Adipocyte (in vitro differentiated cells): ENCODE measurements around the gene TRIP4.
"Not testable (repeated sequence)": the region's sequence is repeated elsewhere in the genome, so short reads cannot be mapped to it uniquely, and the experiment has no call there.

Source experiments
- DNase-seq: peaks from one replicate; pipeline ENCODE4 v3.0.0-alpha.2; 2015; ENCODE audit warnings: low read depth
- H3K27me3 ChIP-seq: replicated peaks from 2 replicates; pipeline ENCODE4 v1.7.0; 2013; ENCODE audit warnings: mild to moderate bottlenecking, low read length, moderate library complexity; ENCODE audit not compliant: control insufficient read depth, insufficient read depth
- H3K36me3 ChIP-seq: 2 replicates; pipeline ENCODE4 v1.7.0; 2013; ENCODE audit warnings: low read length, mild to moderate bottlenecking, moderate library complexity; ENCODE audit not compliant: control insufficient read depth, insufficient read depth, severe bottlenecking
- H3K4me1 ChIP-seq: 2 replicates; pipeline ENCODE4 v1.7.0; 2013; ENCODE audit warnings: mild to moderate bottlenecking, low read length, moderate library complexity; ENCODE audit not compliant: control insufficient read depth, insufficient read depth
- H3K4me3 ChIP-seq: 2 replicates; pipeline ENCODE4 v1.7.0; 2013; ENCODE audit warnings: mild to moderate bottlenecking, low read length, moderate library complexity
- H3K9ac ChIP-seq: 2 replicates; pipeline ENCODE4 v1.7.0; 2013; ENCODE audit warnings: mild to moderate bottlenecking, low read length, moderate library complexity
- H3K9me3 ChIP-seq: 2 replicates; pipeline ENCODE4 v1.7.0; 2013; ENCODE audit warnings: mild to moderate bottlenecking, low read length, moderate library complexity; ENCODE audit not compliant: control insufficient read depth

Gene TRIP4

DNA sequence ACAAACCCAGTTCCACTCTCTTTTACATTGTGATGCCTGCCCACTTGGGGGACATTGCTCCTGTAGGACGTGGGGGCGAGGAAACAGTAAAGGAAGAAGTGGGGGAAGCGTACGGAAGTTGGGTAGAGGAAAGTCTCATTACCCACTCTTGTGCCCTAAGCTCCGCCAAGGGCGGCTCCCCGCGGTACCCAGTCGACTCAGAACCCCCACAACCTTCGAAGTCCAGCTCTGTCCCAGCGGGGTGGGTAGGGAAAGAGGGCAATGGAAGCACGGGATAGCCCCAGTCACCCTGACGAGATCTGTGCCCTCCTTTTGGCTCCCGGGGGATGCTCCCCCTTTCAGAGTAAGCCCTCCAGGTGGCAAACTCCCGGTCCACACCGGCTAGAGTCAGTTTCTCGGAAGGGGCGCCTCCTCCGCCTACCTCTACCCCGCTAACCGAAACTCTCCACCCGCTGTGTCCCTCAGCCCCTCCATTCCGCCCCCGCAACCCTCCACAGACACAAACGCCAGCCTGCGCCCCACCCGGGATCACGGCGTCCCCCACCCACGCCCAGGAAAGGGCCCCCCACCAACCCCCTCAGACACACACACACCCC lies 32.2 kb upstream of the TRIP4 start:
- H3K9ac ChIP-seq = peak overlapping the region; percentile 86
- peak overlapping the region; percentile 92 for H3K4me3 ChIP-seq
- no peaks in the 10 kb centered on the region for H3K36me3 ChIP-seq
- peaks cover 18% of the 10 kb centered on the region for H3K4me1 ChIP-seq
- H3K27me3 ChIP-seq = no peaks in the 10 kb centered on the region
- no peaks in the 10 kb centered on the region for H3K9me3 ChIP-seq
- peak; percentile 48 for DNase-seq

DNA sequence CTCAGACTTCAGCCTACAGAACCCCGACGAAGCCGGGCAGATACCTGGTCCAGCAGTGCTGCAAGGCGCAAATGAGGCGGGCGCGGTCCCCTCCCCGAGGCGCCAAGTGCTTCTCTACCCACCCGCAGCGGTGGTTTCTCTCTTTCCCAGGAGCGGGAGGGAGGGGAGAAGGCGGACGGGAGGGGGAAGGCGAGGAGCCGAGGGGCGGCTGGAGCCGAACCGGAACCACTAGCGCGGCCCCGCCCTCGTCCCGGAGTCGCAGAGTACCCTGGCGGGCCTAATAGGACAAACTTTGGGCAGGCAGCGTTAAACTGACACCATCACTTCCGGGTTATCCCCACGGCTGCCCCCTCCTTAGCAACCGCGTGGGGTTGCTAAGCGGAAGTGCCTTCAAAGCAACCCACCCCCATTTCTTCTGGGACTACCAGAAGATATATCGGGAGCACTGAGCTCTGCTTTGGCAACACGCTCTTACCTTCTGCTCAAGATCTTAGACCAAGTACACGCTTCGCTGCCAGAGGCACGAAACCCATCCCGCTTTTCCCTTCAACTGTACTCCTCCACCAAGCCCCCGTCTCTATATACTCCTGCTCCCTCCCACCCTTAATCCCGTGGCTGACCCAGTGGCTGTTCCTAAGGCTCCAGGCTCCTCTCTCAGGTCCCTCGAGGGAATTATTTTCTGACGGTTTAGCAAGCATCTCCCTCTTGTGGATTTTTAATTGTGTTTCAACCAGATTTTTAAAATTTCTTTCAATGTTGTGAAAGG lies 31.5 kb upstream of the TRIP4 start, which contains the start of gene CSNK1G1:
Gene CSNK1G1, minus strand, starts transcription at position 230 of the 766 bp plus-strand sequence. CDS start 55,674 bp downstream, outside the sequence.
- H3K27me3 ChIP-seq = no peaks in the 10 kb centered on the region
- DNase-seq = peak; percentile 99
- no peaks in the 10 kb centered on the region for H3K9me3 ChIP-seq
- H3K4me1 ChIP-seq = peaks cover 15% of the 10 kb centered on the region
- peak within 1 kb of the TSS; percentile 86 for H3K9ac ChIP-seq
- peak within 1 kb of the TSS; percentile 92 for H3K4me3 ChIP-seq
- H3K36me3 ChIP-seq = no peaks in the 10 kb centered on the region

DNA sequence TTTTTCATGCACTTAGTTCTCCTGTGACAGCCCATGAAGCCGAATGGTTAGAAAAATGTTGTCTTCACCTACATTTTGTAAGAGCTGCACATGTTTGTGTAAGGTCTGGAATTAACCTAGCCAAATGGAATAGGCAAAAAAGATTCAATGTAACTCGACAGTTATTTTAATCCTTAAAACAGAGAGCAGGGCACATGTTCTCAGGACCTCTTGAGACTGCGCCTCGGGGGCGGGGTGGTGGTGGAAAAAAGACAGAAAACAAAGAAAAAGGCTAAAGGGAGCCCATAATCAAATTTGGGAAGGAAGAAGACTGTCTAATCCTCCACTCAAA lies 31.0 kb upstream of the TRIP4 start:
- H3K4me3 ChIP-seq = peak overlapping the region; percentile 92
- H3K9me3 ChIP-seq = no peaks in the 10 kb centered on the region
- no peaks in the 10 kb centered on the region for H3K27me3 ChIP-seq
- H3K9ac ChIP-seq = peak overlapping the region; percentile 86
- peaks cover 13% of the 10 kb centered on the region for H3K4me1 ChIP-seq
- H3K36me3 ChIP-seq = no peaks in the 10 kb centered on the region
- no peak for DNase-seq

DNA sequence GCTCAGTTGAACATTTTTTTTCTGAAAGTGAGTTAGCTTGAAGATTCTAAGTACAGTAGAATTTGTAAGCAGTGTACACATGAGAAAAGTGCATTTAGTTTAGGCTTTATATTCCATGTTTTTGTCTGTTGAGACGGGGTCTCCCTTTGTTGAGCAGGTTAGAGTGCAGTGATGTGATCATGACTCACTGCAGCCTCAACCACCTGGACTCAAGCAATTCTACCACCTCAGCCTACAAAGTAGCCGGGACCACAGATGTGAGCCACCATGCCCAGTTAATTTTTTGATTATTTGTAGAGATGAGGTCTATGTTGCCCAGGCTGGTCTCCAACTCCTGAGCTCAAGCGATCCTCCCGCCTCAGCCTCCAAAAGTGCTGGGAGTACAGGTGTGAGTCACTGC lies 26.4 kb upstream of the TRIP4 start:
- H3K9ac ChIP-seq = no peak overlapping the region
- H3K27me3 ChIP-seq = no peaks in the 10 kb centered on the region
- H3K36me3 ChIP-seq = no peaks in the 10 kb centered on the region
- H3K4me3 ChIP-seq = no peak overlapping the region
- H3K9me3 ChIP-seq = no peaks in the 10 kb centered on the region
- DNase-seq = no peak
- peaks cover 4% of the 10 kb centered on the region for H3K4me1 ChIP-seq

DNA sequence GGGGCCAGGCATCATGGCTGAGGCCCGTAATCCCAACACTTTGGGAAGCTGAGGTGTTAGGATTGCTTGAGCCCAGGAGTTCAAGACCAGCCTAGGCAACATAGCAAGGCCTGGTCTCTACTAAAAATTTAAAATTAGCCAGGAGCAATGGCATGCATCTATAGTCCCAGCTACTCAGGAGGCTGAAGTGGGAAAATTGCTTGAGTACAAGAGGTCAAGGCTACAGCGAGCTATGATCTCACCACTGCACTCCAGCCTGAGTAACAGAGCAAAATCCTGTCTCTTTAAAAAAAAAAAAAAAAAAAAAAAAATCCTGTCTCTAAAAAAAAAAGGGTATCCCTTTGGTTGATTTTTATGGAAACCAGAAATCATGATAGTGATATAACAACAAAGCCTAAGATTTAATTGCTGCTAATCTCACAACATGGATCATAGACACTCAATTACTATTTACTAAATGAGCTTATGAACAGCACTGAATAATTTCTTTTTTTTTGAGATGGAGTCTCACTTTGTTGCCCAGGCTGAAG lies 18.5 kb upstream of the TRIP4 start:
- Histone ChIP-seq H3K36me3 (no peaks in the 10 kb centered on the region), H3K4me3 (no peak overlapping the region), H3K9ac (no peak overlapping the region), H3K27me3 (no peaks in the 10 kb centered on the region), H3K4me1 (no peaks in the 10 kb centered on the region), H3K9me3 (no peaks in the 10 kb centered on the region)
- no peak for DNase-seq

DNA sequence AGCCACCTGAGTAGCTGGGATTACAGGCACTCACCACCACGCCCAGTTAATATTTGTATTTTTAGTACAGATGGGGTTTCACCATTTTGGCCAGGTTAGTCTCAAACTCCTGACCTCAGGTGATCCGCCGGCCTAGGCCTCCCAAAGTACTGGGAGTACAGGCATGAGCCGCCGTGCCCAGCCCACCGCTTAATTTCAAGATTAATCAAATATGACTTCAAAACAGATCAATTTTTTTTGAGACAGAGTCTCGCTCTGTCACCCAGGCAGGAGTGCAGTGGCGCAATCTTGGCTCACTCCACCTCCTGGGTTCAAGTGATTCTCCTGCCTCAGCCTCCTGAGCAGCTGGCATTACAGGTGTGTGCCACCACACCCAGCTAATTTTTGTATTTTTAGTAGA lies 16.3 kb upstream of the TRIP4 start:
- not testable (repeated sequence) for H3K36me3 ChIP-seq, H3K9ac ChIP-seq, H3K27me3 ChIP-seq, H3K9me3 ChIP-seq, DNase-seq, H3K4me3 ChIP-seq, H3K4me1 ChIP-seq

DNA sequence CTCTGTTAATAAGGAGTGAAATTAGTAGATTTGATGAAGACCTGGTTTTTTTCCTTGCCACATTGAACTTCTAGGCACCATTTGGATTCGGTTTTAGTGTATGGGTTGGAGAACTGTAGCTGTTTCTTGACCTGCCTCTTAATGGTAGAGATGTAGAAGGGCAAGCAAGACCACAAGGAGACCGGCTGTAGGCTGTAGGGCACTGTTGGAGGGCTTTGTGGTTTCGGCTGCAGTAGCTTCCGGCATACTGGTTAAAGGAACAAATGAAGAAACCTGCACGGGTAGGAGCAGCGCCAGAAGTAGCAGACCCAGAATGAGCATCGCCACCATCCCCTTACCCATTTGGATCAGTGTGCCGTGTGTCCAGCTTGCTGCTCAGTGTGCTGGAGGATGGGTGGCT lies 14.3 kb upstream of the TRIP4 start:
- DNase-seq = no peak
- Histone ChIP-seq H3K27me3 (no peaks in the 10 kb centered on the region), H3K4me3 (no peak overlapping the region), H3K36me3 (no peaks in the 10 kb centered on the region), H3K9ac (no peak overlapping the region), H3K9me3 (no peaks in the 10 kb centered on the region), H3K4me1 (no peaks in the 10 kb centered on the region)

DNA sequence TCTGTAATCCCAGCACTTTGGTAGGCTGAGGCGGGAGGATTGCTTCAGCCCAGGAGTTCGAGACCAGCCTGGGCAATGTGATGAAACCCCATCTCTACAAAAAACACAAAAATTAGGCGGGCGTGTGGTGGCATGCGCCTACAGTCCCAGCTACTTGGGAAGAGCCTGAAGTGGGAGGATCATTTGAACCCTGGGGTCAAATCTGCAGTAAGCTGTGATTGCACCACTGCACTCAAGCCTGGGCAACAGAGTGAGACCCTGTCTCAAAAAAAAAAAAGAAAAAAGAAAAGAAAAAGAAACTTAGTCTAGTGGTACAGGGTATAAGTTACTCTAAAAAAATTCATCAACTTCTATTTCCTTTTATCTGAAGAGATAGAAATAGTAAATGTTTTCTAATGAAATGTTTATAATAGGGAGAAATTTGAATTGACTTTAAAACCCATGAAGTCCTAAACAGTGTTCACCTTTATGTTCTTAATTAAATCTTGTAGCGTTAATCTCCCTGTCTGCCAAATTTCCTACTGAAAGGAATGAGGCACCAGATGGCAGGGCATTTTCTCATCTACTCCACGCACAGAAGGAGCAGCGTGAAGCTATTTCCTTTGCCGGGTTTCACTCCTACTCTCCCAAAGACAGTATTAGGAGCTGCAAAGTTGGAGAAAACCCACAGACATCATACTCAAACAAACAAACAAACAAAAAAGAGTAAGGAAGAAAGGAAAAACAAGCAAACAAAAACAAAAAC lies 8.2 kb upstream of the TRIP4 start:
- DNase-seq = peak; percentile 12
- Histone ChIP-seq H3K4me1 (peaks cover 5% of the 10 kb centered on the region), H3K9me3 (no peaks in the 10 kb centered on the region), H3K4me3 (no peak overlapping the region), H3K9ac (no peak overlapping the region), H3K27me3 (no peaks in the 10 kb centered on the region), H3K36me3 (no peaks in the 10 kb centered on the region)

DNA sequence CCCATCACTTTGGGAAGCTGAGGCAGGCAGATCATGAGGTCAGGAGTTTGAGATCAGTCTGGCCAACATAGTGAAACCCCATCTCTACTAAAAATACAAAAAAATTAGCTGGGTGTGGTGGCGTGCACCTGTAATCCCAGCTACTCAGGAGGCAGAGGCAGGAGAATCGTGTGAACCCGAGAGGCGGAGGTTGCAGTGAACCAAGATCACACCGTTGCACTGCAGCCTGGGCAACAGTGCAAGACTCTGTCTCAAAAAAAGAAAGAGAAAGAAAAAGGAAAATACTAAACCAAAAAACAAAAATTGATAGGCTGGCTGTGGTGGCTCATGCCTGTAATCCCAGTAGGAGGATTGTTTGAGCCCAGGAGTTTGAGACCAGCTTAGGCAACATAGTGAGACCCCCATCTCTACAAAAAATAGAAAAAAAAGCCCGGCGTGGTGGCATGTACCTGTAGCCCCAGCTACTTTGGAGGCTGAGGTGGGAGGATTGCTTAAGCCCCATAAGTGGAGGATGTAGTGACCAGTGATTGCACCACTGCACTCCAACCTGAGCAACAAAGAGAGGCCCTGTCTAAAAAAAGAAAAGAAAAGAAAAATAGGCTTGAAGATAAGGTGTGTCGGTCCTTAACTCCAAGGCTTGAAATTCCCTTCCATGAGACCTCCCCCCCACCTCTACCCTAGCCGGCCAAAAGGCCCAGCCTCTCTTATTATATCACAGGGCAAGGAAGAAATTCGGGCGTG lies 7.3 kb upstream of the TRIP4 start:
- not testable (repeated sequence) for H3K4me1 ChIP-seq, DNase-seq, H3K27me3 ChIP-seq, H3K9me3 ChIP-seq, H3K36me3 ChIP-seq
- Histone ChIP-seq H3K9ac (peak overlapping the region; percentile 3), H3K4me3 (peak overlapping the region; percentile 79)

DNA sequence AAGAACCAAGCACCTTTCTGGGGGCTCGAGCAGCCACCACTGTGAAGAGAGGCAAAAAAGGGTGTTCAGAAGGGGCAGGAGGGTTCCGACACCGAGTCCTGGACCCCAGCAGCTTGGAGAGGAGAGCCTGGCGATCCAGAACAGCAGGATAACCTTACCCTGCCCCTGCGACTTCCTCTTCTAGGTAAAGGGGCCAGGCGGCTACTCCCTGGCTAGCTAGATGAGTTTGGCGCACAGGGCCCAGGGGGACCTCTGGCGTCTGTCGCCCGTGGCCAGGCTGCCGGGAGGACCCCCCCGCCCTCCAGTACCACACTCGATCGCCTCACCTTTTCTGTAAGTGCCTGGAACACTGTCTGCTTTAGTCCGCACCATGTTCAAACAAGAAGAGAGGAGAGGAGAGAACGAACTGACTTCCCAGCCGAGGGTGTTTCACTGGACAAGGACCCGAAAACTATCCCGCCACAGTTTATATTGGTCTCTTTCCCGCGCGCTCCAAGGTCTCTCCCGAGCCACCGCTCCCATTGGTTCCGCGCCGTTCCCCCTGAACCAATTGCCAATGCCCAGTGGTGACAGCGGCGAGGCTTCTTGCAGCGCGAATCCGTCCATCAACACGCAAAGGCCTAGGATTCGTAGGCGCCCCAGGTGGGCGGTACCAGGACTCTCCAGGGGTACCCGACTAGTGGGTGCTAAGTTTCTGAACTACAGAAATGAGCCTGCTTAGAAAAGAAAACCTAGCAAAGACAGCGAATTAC lies 6.5 kb upstream of the TRIP4 start, which contains the start of gene PCLAF:
Gene PCLAF, minus strand, starts transcription at position 442 of the 752 bp plus-strand sequence. Its CDS starts 70 bp downstream, at position 372.
- peak; percentile 99 for DNase-seq

More for the DNA sequence above, 6.5 kb upstream of the TRIP4 start, which contains the start of gene PCLAF:
- H3K4me3 ChIP-seq = peak within 1 kb of the TSS; percentile 79
- no peaks in the 10 kb centered on the region for H3K27me3 ChIP-seq
- H3K9me3 ChIP-seq = no peaks in the 10 kb centered on the region
- peaks cover 5% of the 10 kb centered on the region for H3K4me1 ChIP-seq
- H3K36me3 ChIP-seq = no peaks in the 10 kb centered on the region
- peak within 1 kb of the TSS; percentile 62 for H3K9ac ChIP-seq
